Measurements from ENCODE around the gene CDIP1.

CDIP1 gene

GRCh38 chr16:4533490-4533889 lies 5.1 kb downstream of the CDIP1 start:
- no peak overlapping the region for H3K4me3 ChIP-seq (ENCODE audit: control insufficient read depth, low read depth, low read length)
- DNase-seq (ENCODE audit: low read depth): no peak
- no peak for TF ChIP-seq CTCF (IDR thresholded peaks at IDR 0.05; ENCODE audit: control insufficient read depth, insufficient read depth, low read depth, low read length, missing control alignments)

GRCh38 chr16:4532238-4532637 lies 6.3 kb downstream of the CDIP1 start:
- no peak overlapping the region for H3K4me3 ChIP-seq (ENCODE audit: control insufficient read depth, low read depth, low read length)
- no peak for DNase-seq (ENCODE audit: low read depth)
- no peak for TF ChIP-seq CTCF (IDR thresholded peaks at IDR 0.05; ENCODE audit: control insufficient read depth, insufficient read depth, low read depth, low read length, missing control alignments)

GRCh38 chr16:4531811-4532210 lies 6.8 kb downstream of the CDIP1 start:
- TF ChIP-seq CTCF (IDR thresholded peaks at IDR 0.05; ENCODE audit: control insufficient read depth, insufficient read depth, low read depth, low read length, missing control alignments): no peak
- no peak for DNase-seq (ENCODE audit: low read depth)
- H3K4me3 ChIP-seq (ENCODE audit: control insufficient read depth, low read depth, low read length): no peak overlapping the region

GRCh38 chr16:4529085-4530060 lies 9.2 kb downstream of the CDIP1 start:
- no peak overlapping the region for H3K4me3 ChIP-seq (ENCODE audit: control insufficient read depth, low read depth, low read length)
- DNase-seq (ENCODE audit: low read depth): no peak

GRCh38 chr16:4525634-4526277 lies 12.8 kb downstream of the CDIP1 start:
- no peak for DNase-seq (ENCODE audit: low read depth)
- H3K4me3 ChIP-seq (ENCODE audit: control insufficient read depth, low read depth, low read length): no peak overlapping the region
- TF ChIP-seq CTCF (IDR thresholded peaks at IDR 0.05; ENCODE audit: control insufficient read depth, insufficient read depth, low read depth, low read length, missing control alignments): no peak

More at GRCh38 chr16:4529085-4530060, 9.2 kb downstream of the CDIP1 start:
- no peak for TF ChIP-seq CTCF (IDR thresholded peaks at IDR 0.05; ENCODE audit: control insufficient read depth, insufficient read depth, low read depth, low read length, missing control alignments)

GRCh38 chr16:4525069-4525468 lies 13.5 kb downstream of the CDIP1 start:
- no peak overlapping the region for H3K4me3 ChIP-seq (ENCODE audit: control insufficient read depth, low read depth, low read length)
- DNase-seq (ENCODE audit: low read depth): no peak
- TF ChIP-seq CTCF (IDR thresholded peaks at IDR 0.05; ENCODE audit: control insufficient read depth, insufficient read depth, low read depth, low read length, missing control alignments): no peak
